ENCODE results near the gene JPH4. TPM values are rescaled to one million over a fixed set of nuclear protein-coding genes. Genes with fewer than 3 reads are reported as not detected.
A peak's percentile ranks its signal among the peaks of the same experiment; 100 is the strongest.

The JPH4 gene
- total and polyA plus RNA-seq, 2 donors (not counting 1 experiment from before 2014, with no cell fraction given) = not detected

GRCh38 chr14:23550812-23551265 is 27.8 kb downstream of the JPH4 start:
- TF ChIP-seq EZH2 (IDR thresholded peaks at IDR 0.05; ENCODE audit: borderline replicate concordance, insufficient read depth, low read depth, low read length, poor library complexity, severe bottlenecking) (no peak), CTCF (IDR thresholded peaks at IDR 0.05) (no peak)
- peaks cover 6% of the 10 kb centered on the region for H3K79me2 ChIP-seq (ENCODE audit: control insufficient read depth, insufficient read depth, low read length)
- ATAC-seq (ENCODE audit: low read depth) (no peak), DNase-seq (no peak)
- H3K4me1 ChIP-seq (ENCODE audit: control insufficient read depth in 2 of 2, insufficient read depth in 2 of 2, low read length in 2 of 2) = peaks cover 12 to 22% of the 10 kb centered on the region in 2 donors
- no peaks in the 10 kb centered on the region for H4K20me1 ChIP-seq (ENCODE audit: control insufficient read depth, insufficient read depth, low read length, poor library complexity, severe bottlenecking)
- 5% methylated on average over 26 of the region's 37 CpGs for WGBS (ENCODE audit: insufficient coverage)
- H3K9me3 ChIP-seq (ENCODE audit: control extremely low read depth in 1 of 3, control insufficient read depth in 2 of 3, insufficient read depth in 1 of 3, low read length in 2 of 3) = no peaks in the 10 kb centered on the region
- peaks cover 0 to 16% (median 7%) of the 10 kb centered on the region in 4 experiments for H3K27me3 ChIP-seq (replicated peaks in 1 of 4; ENCODE audit: control extremely low read depth in 1 of 4, control insufficient read depth in 3 of 4, insufficient read depth in 4 of 4, low read length in 3 of 4)
- peak overlapping the region; percentile 61 for H3K27ac Mint-ChIP-seq
- H3K9me3 Mint-ChIP-seq (ENCODE audit: insufficient read depth) = no peaks in the 10 kb centered on the region
- peak overlapping the region; percentile 97 for H3K4me2 ChIP-seq (replicated peaks; ENCODE audit: low read depth, low read length, poor library complexity, severe bottlenecking)
- no peak overlapping the region for H3K4me3 Mint-ChIP-seq
- peaks cover 16% of the 10 kb centered on the region for H3K4me1 Mint-ChIP-seq
- peak overlapping the region in 1 of 2 donors; percentile 69 for H3K27ac ChIP-seq (ENCODE audit: low read length in 2 of 2)
- H3K36me3 ChIP-seq (replicated peaks in 1 of 2; ENCODE audit: control extremely low read depth in 1 of 2, control insufficient read depth in 1 of 2, extremely low read depth in 1 of 2, insufficient read depth in 2 of 2, low read length in 1 of 2) = no peaks in the 10 kb centered on the region
- intact Hi-C loops (cut with micrococcal nuclease) = loop anchor here (1.0 to 10.0 kb wide), 7 partner anchors 12 to 664 kb away; partner anchors contain the start of genes ACIN1, AP1G2, C14orf119 and CHMP4A
- no peaks in the 10 kb centered on the region for H3K27me3 Mint-ChIP-seq
- peak overlapping the region; percentile 95 for H2AFZ ChIP-seq (ENCODE audit: insufficient read depth, low read depth, low read length, poor library complexity, severe bottlenecking)
- peak overlapping the region; percentile 35 to 83 (median 78) for H3K4me3 ChIP-seq (ENCODE audit: control extremely low read depth in 1 of 5, extremely low read depth in 1 of 5, insufficient read depth in 1 of 5, low read depth in 2 of 5, low read length in 4 of 5)
- peak overlapping the region; percentile 75 for H3K9ac ChIP-seq (ENCODE audit: low read length)
- ChIA-PET POLR2A (interaction anchor here (0.6 to 0.7 kb wide), 3 partner anchors 230 to 1627 kb away, joined by 3 to 6 read pairs (median 4); no protein-coding TSS in a partner anchor), CTCF (interaction anchor here (1.8 to 2.7 kb wide), 3 partner anchors 10 to 72 kb away, joined by 6 to 27 read pairs (median 10); no protein-coding TSS in a partner anchor)

GRCh38 chr14:23550131-23550811 is 28.3 kb downstream of the JPH4 start:
- H3K79me2 ChIP-seq (ENCODE audit: control insufficient read depth, insufficient read depth, low read length) = peaks cover 6% of the 10 kb centered on the region
- peaks cover 0 to 16% (median 7%) of the 10 kb centered on the region in 4 experiments for H3K27me3 ChIP-seq (replicated peaks in 1 of 4; ENCODE audit: control extremely low read depth in 1 of 4, control insufficient read depth in 3 of 4, insufficient read depth in 4 of 4, low read length in 3 of 4)
- intact Hi-C loops (cut with micrococcal nuclease) = loop anchor here (2.0 to 10.0 kb wide), 4 partner anchors 229 to 665 kb away; partner anchors contain the start of genes ACIN1, C14orf119, CHMP4A and DCAF11
- Mint-ChIP-seq H3K27ac (no peak overlapping the region), H3K4me3 (no peak overlapping the region), H3K4me1 (peaks cover 11% of the 10 kb centered on the region), H3K27me3 (no peaks in the 10 kb centered on the region), H3K9me3 (ENCODE audit: insufficient read depth) (no peaks in the 10 kb centered on the region)
- H3K4me3 ChIP-seq (ENCODE audit: control extremely low read depth in 1 of 5, extremely low read depth in 1 of 5, insufficient read depth in 1 of 5, low read depth in 2 of 5, low read length in 4 of 5) = peak overlapping the region in 4 of 5 experiments; percentile 77 to 83 (median 79)
- peak overlapping the region; percentile 97 for H3K4me2 ChIP-seq (replicated peaks; ENCODE audit: low read depth, low read length, poor library complexity, severe bottlenecking)
- no peak overlapping the region for H3K27ac ChIP-seq (ENCODE audit: low read length in 2 of 2)
- peak overlapping the region; percentile 75 for H3K9ac ChIP-seq (ENCODE audit: low read length)
- DNase-seq (peak; percentile 22), ATAC-seq (ENCODE audit: low read depth) (no peak)
- ChIA-PET CTCF (interaction anchor here (1.3 to 2.4 kb wide), 2 partner anchors 9 to 12 kb away, joined by 6 to 10 read pairs; no protein-coding TSS in a partner anchor), POLR2A (no interaction called here)
- H3K9me3 ChIP-seq (ENCODE audit: control extremely low read depth in 1 of 3, control insufficient read depth in 2 of 3, insufficient read depth in 1 of 3, low read length in 2 of 3) = no peaks in the 10 kb centered on the region
- H3K4me1 ChIP-seq (ENCODE audit: control insufficient read depth in 2 of 2, insufficient read depth in 2 of 2, low read length in 2 of 2) = peaks cover 12 to 17% of the 10 kb centered on the region in 2 donors
- no peaks in the 10 kb centered on the region for H4K20me1 ChIP-seq (ENCODE audit: control insufficient read depth, insufficient read depth, low read length, poor library complexity, severe bottlenecking)
- H3K36me3 ChIP-seq (replicated peaks in 1 of 2; ENCODE audit: control extremely low read depth in 1 of 2, control insufficient read depth in 1 of 2, extremely low read depth in 1 of 2, insufficient read depth in 2 of 2, low read length in 1 of 2) = no peaks in the 10 kb centered on the region
- H2AFZ ChIP-seq (ENCODE audit: insufficient read depth, low read depth, low read length, poor library complexity, severe bottlenecking) = peak overlapping the region; percentile 95
- TF ChIP-seq CTCF (IDR thresholded peaks at IDR 0.05) (no peak), EZH2 (IDR thresholded peaks at IDR 0.05; ENCODE audit: borderline replicate concordance, insufficient read depth, low read depth, low read length, poor library complexity, severe bottlenecking) (no peak)
- WGBS (ENCODE audit: insufficient coverage) = 64% methylated on average over 10 of the region's 12 CpGs
